Thyroid gland (tissue), 4 donors: ENCODE measurements around the gene FAM180B. TPM values are rescaled to one million over a fixed set of nuclear protein-coding genes. Genes with fewer than 3 reads are reported as not detected.

Source experiments
- DNase-seq, 2 donors: peaks; one replicate each; pipeline ENCODE4 v3.0.0-alpha.2; 2019
- H3K27ac ChIP-seq, 3 donors: fragments of 200-600 bp; sonication (generic); 1 replicate in 2 of 3; 2 replicates in 1 of 3; pipeline ENCODE4 v1.5.1; 2016 to 2019; ENCODE audit warnings: mild to moderate bottlenecking in 1 of 3, moderate library complexity in 1 of 3
- H3K27me3 ChIP-seq: fragments of 200-600 bp; sonication (generic); one replicate; pipeline ENCODE4 v1.5.1; 2019
- H3K36me3 ChIP-seq, 2 donors: fragments of 200-600 bp; sonication (generic); one replicate each; pipeline ENCODE4 v1.5.1; 2016 to 2019
- H3K4me1 ChIP-seq, 2 donors: fragments of 200-600 bp; sonication (generic); one replicate each; pipeline ENCODE4 v1.5.1; 2017 to 2019
- H3K4me3 ChIP-seq, 3 donors: fragments of 200-600 bp; sonication (generic); replicated peaks in 1 of 3; 1 replicate in 2 of 3; 2 replicates in 1 of 3; pipeline ENCODE4 v1.5.1; 2016; ENCODE audit warnings: mild to moderate bottlenecking in 1 of 3
- H3K9me3 ChIP-seq: fragments of 200-600 bp; sonication (generic); one replicate; pipeline ENCODE4 v1.5.1; 2017
- CTCF ChIP-seq, 6 experiments: fragments of 200-600 bp in 3 of 6; fragments of 450-650 bp in 3 of 6; sonication (generic) in 3 of 6; IDR thresholded peaks; one replicate each; pipeline ENCODE4 v1.5.1; 2016 to 2019; ENCODE audit warnings: antibody characterized with exemption in 6 of 6, mild to moderate bottlenecking in 2 of 6, inconsistent platforms in 1 of 6, moderate library complexity in 1 of 6
- POLR2A ChIP-seq, 2 donors: fragments of 450-650 bp; IDR thresholded peaks; one replicate each; pipeline ENCODE4 v1.6.1; 2017; ENCODE audit warnings: antibody characterized with exemption in 2 of 2, mild to moderate bottlenecking in 2 of 2, moderate library complexity in 1 of 2
- WGBS, 2 donors: methylation state at CpG; one replicate each; pipeline ENCODE4 v1.1.5; 2017; 5-methylcytosine and 5-hydroxymethylcytosine counted together
- intact Hi-C: fragments of 100-400 bp; cut with DNase I; formaldehyde crosslinking; loops from one replicate; pipeline ENCODE4 v1.15.1; 2023
- total RNA-seq, 4 donors: library from RNA; depleted of rRNA; stranded (reverse); fragments of >200 nt; gene quantifications; one replicate each; pipeline ENCODE4 v1.2.3, GENCODE V29; 2016

FAM180B gene
- total RNA-seq, 4 donors from 2014 or later: 0.83 to 3.1 (median 1.4) TPM

- Histone ChIP-seq H3K4me3 (no peak overlapping the region), H3K27ac (no peak overlapping the region), H3K4me1 (peaks cover 14 to 18% of the 10 kb centered on the region in 2 donors), H3K9me3 (no peaks in the 10 kb centered on the region), H3K27me3 (peaks cover 5% of the 10 kb centered on the region), H3K36me3 (no peaks in the 10 kb centered on the region)
- TF ChIP-seq POLR2A (IDR thresholded peaks at IDR 0.05) (peak in 1 of 2 donors; percentile 8), CTCF (IDR thresholded peaks at IDR 0.05) (no peak)
- no peak for DNase-seq
- WGBS, 2 donors: 51 to 63% methylated on average over 6 to 7 of the region's 7 CpGs
- intact Hi-C loops: no loop called here
These were observed 5.3 kb downstream of the FAM180B start for GRCh38 chr11:47591764-47592163.

GRCh38 chr11:47592251-47592650 is 5.8 kb downstream of the FAM180B start:
- peaks cover 5% of the 10 kb centered on the region for H3K27me3 ChIP-seq
- intact Hi-C loops: no loop called here
- no peak for DNase-seq

GRCh38 chr11:47592970-47593369 is 6.5 kb downstream of the FAM180B start:
- no peak for DNase-seq
- peaks cover 5% of the 10 kb centered on the region for H3K27me3 ChIP-seq
- intact Hi-C loops: no loop called here
- no peaks in the 10 kb centered on the region for H3K9me3 ChIP-seq
- no peak for TF ChIP-seq POLR2A (IDR thresholded peaks at IDR 0.05)
- TF ChIP-seq CTCF (IDR thresholded peaks at IDR 0.05): no peak
- 73 to 87% methylated on average over 2 of the region's 2 CpGs for WGBS, 2 donors
- H3K36me3 ChIP-seq: no peaks in the 10 kb centered on the region
- no peak overlapping the region for H3K27ac ChIP-seq
- no peak overlapping the region for H3K4me3 ChIP-seq
- peaks cover 14 to 18% of the 10 kb centered on the region in 2 donors for H3K4me1 ChIP-seq

More at GRCh38 chr11:47592251-47592650, 5.8 kb downstream of the FAM180B start:
- Histone ChIP-seq H3K27ac (no peak overlapping the region), H3K36me3 (no peaks in the 10 kb centered on the region), H3K4me3 (no peak overlapping the region), H3K4me1 (peaks cover 14 to 18% of the 10 kb centered on the region in 2 donors), H3K9me3 (no peaks in the 10 kb centered on the region)
- WGBS, 2 donors: 59 to 80% methylated on average over 4 of the region's 4 CpGs
- TF ChIP-seq CTCF (IDR thresholded peaks at IDR 0.05): no peak

GRCh38 chr11:47593492-47593933 is 7.0 kb downstream of the FAM180B start:
- no peak for TF ChIP-seq CTCF (IDR thresholded peaks at IDR 0.05)
- TF ChIP-seq POLR2A (IDR thresholded peaks at IDR 0.05): no peak
- intact Hi-C loops: no loop called here
- Histone ChIP-seq H3K36me3 (no peaks in the 10 kb centered on the region), H3K4me3 (peak overlapping the region in 1 of 3 donors; percentile 18), H3K27ac (no peak overlapping the region), H3K4me1 (peaks cover 14 to 18% of the 10 kb centered on the region in 2 donors), H3K27me3 (peaks cover 5% of the 10 kb centered on the region), H3K9me3 (no peaks in the 10 kb centered on the region)
- DNase-seq: no peak
- 16 to 19% methylated on average over 6 of the region's 6 CpGs for WGBS, 2 donors

GRCh38 chr11:47593934-47594855 is 7.7 kb downstream of the FAM180B start, which contains the start of gene C1QTNF4:
C1QTNF4 (minus strand) TSS chr11:47594411; CDS start chr11:47590810, 3,601 bp downstream.
- TF ChIP-seq CTCF (IDR thresholded peaks at IDR 0.05) (no peak), POLR2A (IDR thresholded peaks at IDR 0.05) (no peak)
- Histone ChIP-seq H3K27ac (no peak within 1 kb of the TSS), H3K4me1 (peaks cover 14 to 18% of the 10 kb centered on the region in 2 donors), H3K9me3 (no peaks in the 10 kb centered on the region), H3K36me3 (no peaks in the 10 kb centered on the region), H3K27me3 (peaks cover 5% of the 10 kb centered on the region), H3K4me3 (peak within 1 kb of the TSS in 1 of 3 donors; percentile 18)
- DNase-seq: no peak
- WGBS, 2 donors: 6 to 7% methylated on average over 24 to 28 of the region's 48 CpGs
- intact Hi-C loops: no loop called here
